GM18502 (cell line): Measurements from ENCODE around the gene FABP6.
A peak's percentile ranks its signal among the peaks of the same experiment; 100 is the strongest.
"Not testable (repeated sequence)": the region's sequence is repeated elsewhere in the genome, so short reads cannot be mapped to it uniquely, and the experiment has no call there.

ENCODE experiments used
- ATAC-seq: cut with Tn5 transposase; IDR thresholded peaks from one replicate; pipeline ENCODE4 v1.9.1; 2021; ENCODE audit warnings: mild to moderate bottlenecking; ENCODE audit not compliant: unreplicated experiment, poor library complexity

The FABP6 gene

GRCh38 chr5:160229190-160229742 is at the start of gene FABP6:
TSS of gene FABP6 (plus strand) at chr5:160229506. CDS start at chr5:160229558, 52 bp downstream.
- no peak for ATAC-seq

GRCh38 chr5:160180931-160181330 is 48.4 kb upstream of the FABP6 start:
- ATAC-seq = no peak

GRCh38 chr5:160181965-160182622 is 47.2 kb upstream of the FABP6 start:
- no peak for ATAC-seq

GRCh38 chr5:160183075-160183474 is 46.2 kb upstream of the FABP6 start:
- no peak for ATAC-seq

- ATAC-seq = no peak
These were observed 43.5 kb upstream of the FABP6 start for GRCh38 chr5:160185626-160186360.

- no peak for ATAC-seq
These were observed 42.8 kb upstream of the FABP6 start for GRCh38 chr5:160186480-160186879.

- no peak for ATAC-seq
These were observed 42.2 kb upstream of the FABP6 start for GRCh38 chr5:160187091-160187490.

GRCh38 chr5:160188141-160189015 is 40.9 kb upstream of the FABP6 start:
- ATAC-seq = no peak

GRCh38 chr5:160192424-160192823 is 36.9 kb upstream of the FABP6 start:
- no peak for ATAC-seq

GRCh38 chr5:160193076-160193475 is 36.2 kb upstream of the FABP6 start:
- ATAC-seq = not testable (repeated sequence)

GRCh38 chr5:160193790-160194189 is 35.5 kb upstream of the FABP6 start:
- not testable (repeated sequence) for ATAC-seq

GRCh38 chr5:160197341-160198144 is 31.8 kb upstream of the FABP6 start:
- ATAC-seq = no peak

- ATAC-seq = no peak
These were observed 31.2 kb upstream of the FABP6 start for GRCh38 chr5:160198146-160198545.

GRCh38 chr5:160198841-160199409 is 30.4 kb upstream of the FABP6 start:
- no peak for ATAC-seq

GRCh38 chr5:160199410-160199911 is 29.8 kb upstream of the FABP6 start:
- ATAC-seq = peak; percentile 97

- no peak for ATAC-seq
These were observed 22.2 kb upstream of the FABP6 start for GRCh38 chr5:160207061-160207460.

GRCh38 chr5:160209917-160210316 is 19.4 kb upstream of the FABP6 start:
- ATAC-seq = no peak

- ATAC-seq = no peak
These were observed 18.7 kb upstream of the FABP6 start for GRCh38 chr5:160210606-160211005.

GRCh38 chr5:160211352-160211751 is 18.0 kb upstream of the FABP6 start:
- ATAC-seq = no peak
